Endothelial cell of umbilical vein (primary cell): ENCODE data around the gene MAPT. TPM values are rescaled to one million over a fixed set of nuclear protein-coding genes. Genes with fewer than 3 reads are reported as not detected.

Experiments used
- BruUV-seq: library from RNA; stranded (reverse); fragments of 400-500 nt; replicated peaks from 2 replicates; lab custom pipeline; 2021; lab: Mats Ljungman, UMichigan
- CTCF ChIA-PET: fragments of 300-600, 350-600 bp; sonication (Branson Sonifier 250); formaldehyde crosslinking; loops from one replicate; lab custom pipeline; 2021; ENCODE audit warnings: antibody characterized with exemption, inconsistent platforms; lab: Charles Lee
- POLR2A ChIA-PET: fragments of 300-600, 350-600 bp; sonication (Branson Sonifier 250); formaldehyde crosslinking; loops from one replicate; lab custom pipeline; 2021; ENCODE audit warnings: antibody characterized with exemption, inconsistent platforms; lab: Charles Lee
- DNase-seq: peaks from one replicate; pipeline ENCODE4 v3.0.0-alpha.2; 2011; ENCODE audit warnings: low read depth, low spot score
- FAIRE-seq: peaks from 2 replicates; lab custom pipeline; 2011; peaks lifted over from hg19 to GRCh38; lab: Jason Lieb, UNC
- H2AFZ ChIP-seq: 2 replicates; pipeline ENCODE4 v1.6.0; 2012; ENCODE audit warnings: low read depth, low read length, control low read depth, inconsistent platforms
- H3K27ac ChIP-seq: 2 replicates; pipeline ENCODE4 v1.5.1; 2011; ENCODE audit warnings: low read depth, mild to moderate bottlenecking, control low read depth, low read length, moderate library complexity; ENCODE audit not compliant: insufficient read depth
- H3K27me3 ChIP-seq, 2 experiments: 2 replicates each; pipeline versions ENCODE4 v1.6.0 to v1.6.1; 2011; ENCODE audit warnings: low read length in 2 of 2, mixed read lengths in 1 of 2; ENCODE audit not compliant: control insufficient read depth in 2 of 2, insufficient read depth in 2 of 2
- H3K36me3 ChIP-seq, 2 experiments: 2 replicates in 1 of 2; 3 replicates in 1 of 2; pipeline ENCODE4 v1.5.1; 2011; ENCODE audit warnings: low read length in 2 of 2, mild to moderate bottlenecking in 1 of 2, moderate library complexity in 1 of 2; ENCODE audit not compliant: control insufficient read depth in 2 of 2, insufficient read depth in 2 of 2; ENCODE audit errors: extremely low read depth in 1 of 2
- H3K4me1 ChIP-seq: 3 replicates; pipeline ENCODE4 v1.5.1; 2011; ENCODE audit warnings: mild to moderate bottlenecking, low read length; ENCODE audit not compliant: control insufficient read depth, insufficient read depth; ENCODE audit errors: extremely low read depth
- H3K4me2 ChIP-seq: 2 replicates; pipeline ENCODE4 v1.6.1; 2011; ENCODE audit warnings: low read length, control low read depth, mixed read lengths; ENCODE audit not compliant: insufficient read depth
- H3K4me3 ChIP-seq, 3 experiments: fragments of 200-600 bp in 1 of 3; sonication (generic), shearing (Covaris generic) in 1 of 3; replicated peaks in 1 of 3; 2 replicates each; pipeline ENCODE4 v1.5.1; 2011 to 2016; ENCODE audit warnings: control low read depth in 3 of 3, low read length in 3 of 3, mild to moderate bottlenecking in 2 of 3, inconsistent platforms in 1 of 3, low read depth in 1 of 3, moderate library complexity in 1 of 3; ENCODE audit not compliant: insufficient read depth in 1 of 3
- H3K79me2 ChIP-seq: 2 replicates; pipeline ENCODE4 v1.6.0; 2012; ENCODE audit warnings: low read length, inconsistent platforms; ENCODE audit not compliant: control insufficient read depth, insufficient read depth
- H3K9ac ChIP-seq: replicated peaks from 2 replicates; pipeline ENCODE3; 2011; ENCODE audit warnings: low read length, control low read depth; ENCODE audit not compliant: insufficient read depth; ENCODE audit errors: extremely low read depth
- H3K9me1 ChIP-seq: replicated peaks from 3 replicates; pipeline ENCODE4 v1.6.0; 2011; ENCODE audit warnings: mild to moderate bottlenecking, low read length; ENCODE audit not compliant: control insufficient read depth, insufficient read depth; ENCODE audit errors: extremely low read depth
- H3K9me3 ChIP-seq: replicated peaks from 2 replicates; pipeline ENCODE4 v1.5.1; 2012; ENCODE audit warnings: low read length, inconsistent platforms; ENCODE audit not compliant: control insufficient read depth, insufficient read depth
- H4K20me1 ChIP-seq: replicated peaks from 2 replicates; pipeline ENCODE3; 2011; ENCODE audit warnings: mild to moderate bottlenecking, low read length; ENCODE audit not compliant: control insufficient read depth, insufficient read depth; ENCODE audit errors: extremely low read depth
- EZH2 ChIP-seq: IDR thresholded peaks from 2 replicates; pipeline ENCODE4 v1.6.1; 2012; ENCODE audit warnings: borderline replicate concordance, low read depth, mild to moderate bottlenecking, moderate library complexity, low read length, inconsistent platforms; ENCODE audit not compliant: severe bottlenecking
- FOS ChIP-seq: IDR thresholded peaks from 2 replicates; pipeline ENCODE4 v1.6.1; 2011; ENCODE audit warnings: mild to moderate bottlenecking, low read length, moderate library complexity, borderline replicate concordance; ENCODE audit not compliant: insufficient read depth
- GATA2 ChIP-seq: IDR thresholded peaks from 2 replicates; pipeline ENCODE4 v1.7.0; 2011; ENCODE audit warnings: low read depth, mild to moderate bottlenecking, moderate library complexity, mixed read lengths, low read length; ENCODE audit not compliant: insufficient read length, insufficient read depth
- JUN ChIP-seq: IDR thresholded peaks from 2 replicates; pipeline ENCODE4 v1.6.1; 2011; ENCODE audit warnings: borderline replicate concordance, low read depth; ENCODE audit not compliant: insufficient read length, insufficient read depth
- MYC ChIP-seq: IDR thresholded peaks from one replicate; pipeline ENCODE4 v1.6.1; 2011; ENCODE audit warnings: mild to moderate bottlenecking, low read depth, low read length
- POLR2A ChIP-seq: IDR thresholded peaks from 2 replicates; pipeline ENCODE4 v1.6.1; 2012; ENCODE audit warnings: low read depth, mild to moderate bottlenecking, control low read depth, low read length
- POLR2AphosphoS5 ChIP-seq: IDR thresholded peaks from 2 replicates; pipeline ENCODE4 v1.6.1; 2012; ENCODE audit warnings: low read depth, mild to moderate bottlenecking, control low read depth, low read length, moderate library complexity; ENCODE audit not compliant: insufficient read depth
- dilution Hi-C: fragments of 300-500 bp; cut with MboI; formaldehyde crosslinking; loops from one replicate; pipeline ENCODE4 v1.15.0; 2019; ENCODE audit warnings: low sequenced_read_pairs; ENCODE audit not compliant: extremely low pct_ligation_motif_present
- intact Hi-C: fragments of 100-400 bp; cut with micrococcal nuclease; formaldehyde crosslinking; loops from one replicate; pipeline ENCODE4 v1.10.0; 2022
- polyA plus RNA-seq, 4 experiments: library from polyadenylated mRNA; depleted of rRNA in 3 of 4; stranded (reverse) in 3 of 4; unstranded in 1 of 4; fragments of >200 nt; gene quantifications; 2 replicates each; pipeline versions ENCODE4 v1.2.1 to v1.2.3, GENCODE V29; 2011 to 2012; ENCODE audit warnings: missing spikeins in 1 of 4
- total RNA-seq: library from RNA; stranded (reverse); gene quantifications from 2 replicates; pipeline ENCODE4 v1.2.3, GENCODE V29; 2021
- TF ChIP-seq, protein P1 (sequence below): IDR thresholded peaks from 2 replicates; pipeline ENCODE4 v1.6.1; 2011; ENCODE audit not compliant: insufficient read depth, insufficient read length
- TF ChIP-seq, protein P2 (sequence below), 2 donors: IDR thresholded peaks; 1 replicate in 1 of 2; 2 replicates in 1 of 2; pipeline ENCODE4 v1.5.1; 2011; ENCODE audit warnings: low read length in 2 of 2, mild to moderate bottlenecking in 2 of 2, moderate library complexity in 2 of 2, control low read depth in 1 of 2, inconsistent platforms in 1 of 2, low read depth in 1 of 2; ENCODE audit not compliant: insufficient read depth in 1 of 2; ENCODE audit errors: extremely low read depth in 1 of 2

The MAPT gene
- total and polyA plus RNA-seq, 2 donors (not counting 3 experiments of a cell fraction or from before 2014, with no cell fraction given): 0.04 to 0.51 TPM

DNA sequence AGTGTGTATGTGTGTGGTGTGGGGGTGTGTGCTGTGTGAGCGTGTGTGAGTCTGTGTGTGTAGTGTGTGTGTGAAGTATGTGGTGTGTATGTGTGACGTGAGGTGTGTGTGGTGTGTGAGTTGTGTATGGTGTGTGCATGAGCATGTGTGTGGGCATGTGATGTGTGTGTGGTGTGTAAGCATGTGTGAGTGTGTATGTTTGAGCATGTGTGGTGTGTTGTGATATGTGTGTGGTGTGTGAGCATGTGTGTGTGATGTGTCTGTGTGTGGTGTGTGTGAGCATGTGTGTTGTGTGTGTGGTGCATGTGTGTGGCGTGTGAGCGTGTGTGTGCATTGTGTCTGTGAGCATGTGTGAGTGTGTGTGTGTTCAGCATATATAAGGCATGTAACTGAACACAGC lies 20.9 kb downstream of the MAPT start:
- no peaks in the 10 kb centered on the region for H3K9me1 ChIP-seq
- H3K9ac ChIP-seq: no peak overlapping the region
- POLR2A ChIA-PET: no interaction called here
- H3K36me3 ChIP-seq: no peaks in the 10 kb centered on the region
- BruUV-seq: no TSS peak
- no peak for FAIRE-seq
- H3K4me2 ChIP-seq: no peak overlapping the region
- H3K79me2 ChIP-seq: no peaks in the 10 kb centered on the region
- no peak overlapping the region for H2AFZ ChIP-seq
- no peak overlapping the region for H3K4me3 ChIP-seq
- no peaks in the 10 kb centered on the region for H3K4me1 ChIP-seq
- CTCF ChIA-PET: no interaction called here
- no peak for TF ChIP-seq GATA2
- TF ChIP-seq POLR2A: no peak
- TF ChIP-seq, protein P1, sequence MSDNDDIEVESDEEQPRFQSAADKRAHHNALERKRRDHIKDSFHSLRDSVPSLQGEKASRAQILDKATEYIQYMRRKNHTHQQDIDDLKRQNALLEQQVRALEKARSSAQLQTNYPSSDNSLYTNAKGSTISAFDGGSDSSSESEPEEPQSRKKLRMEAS: no peak
- no peak for TF ChIP-seq FOS
- TF ChIP-seq JUN: no peak
- no peak for TF ChIP-seq POLR2AphosphoS5
- TF ChIP-seq, protein P2, sequence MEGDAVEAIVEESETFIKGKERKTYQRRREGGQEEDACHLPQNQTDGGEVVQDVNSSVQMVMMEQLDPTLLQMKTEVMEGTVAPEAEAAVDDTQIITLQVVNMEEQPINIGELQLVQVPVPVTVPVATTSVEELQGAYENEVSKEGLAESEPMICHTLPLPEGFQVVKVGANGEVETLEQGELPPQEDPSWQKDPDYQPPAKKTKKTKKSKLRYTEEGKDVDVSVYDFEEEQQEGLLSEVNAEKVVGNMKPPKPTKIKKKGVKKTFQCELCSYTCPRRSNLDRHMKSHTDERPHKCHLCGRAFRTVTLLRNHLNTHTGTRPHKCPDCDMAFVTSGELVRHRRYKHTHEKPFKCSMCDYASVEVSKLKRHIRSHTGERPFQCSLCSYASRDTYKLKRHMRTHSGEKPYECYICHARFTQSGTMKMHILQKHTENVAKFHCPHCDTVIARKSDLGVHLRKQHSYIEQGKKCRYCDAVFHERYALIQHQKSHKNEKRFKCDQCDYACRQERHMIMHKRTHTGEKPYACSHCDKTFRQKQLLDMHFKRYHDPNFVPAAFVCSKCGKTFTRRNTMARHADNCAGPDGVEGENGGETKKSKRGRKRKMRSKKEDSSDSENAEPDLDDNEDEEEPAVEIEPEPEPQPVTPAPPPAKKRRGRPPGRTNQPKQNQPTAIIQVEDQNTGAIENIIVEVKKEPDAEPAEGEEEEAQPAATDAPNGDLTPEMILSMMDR (IDR thresholded peaks at IDR 0.05; ENCODE audit: extremely low read depth in 1 of 2, insufficient read depth in 1 of 2, low read depth in 1 of 2, low read length in 2 of 2): no peak
- TF ChIP-seq MYC: no peak
- TF ChIP-seq EZH2: no peak
- no peaks in the 10 kb centered on the region for H3K9me3 ChIP-seq
- DNase-seq: no peak
- intact Hi-C loops (no loop called here), dilution Hi-C loops (no loop called here)
- H4K20me1 ChIP-seq: no peaks in the 10 kb centered on the region
- peaks cover 2 to 4% of the 10 kb centered on the region in 2 experiments for H3K27me3 ChIP-seq
- H3K27ac ChIP-seq: no peak overlapping the region
